WTC11 (cell line): ENCODE measurements around the gene AIG1. TPM values are rescaled to one million over a fixed set of nuclear protein-coding genes. Genes with fewer than 3 reads are reported as not detected.

ENCODE experiments used
- ATAC-seq: fragments of 200-7000 bp; cut with Tn5 transposase; 2 replicates; pipeline ENCODE4 v1.10.0; 2021; ENCODE audit warnings: mild to moderate bottlenecking, moderate library complexity
- CTCF ChIA-PET: fragments of 300-600 bp; sonication (Branson Sonifier 250); formaldehyde crosslinking; loops from one replicate; lab custom pipeline; 2021; ENCODE audit warnings: antibody characterized with exemption; lab: Charles Lee
- POLR2A ChIA-PET: fragments of 350-600 bp; sonication (Branson Sonifier 250); formaldehyde crosslinking; loops from one replicate; lab custom pipeline; 2021; ENCODE audit warnings: antibody characterized with exemption; lab: Charles Lee
- DNase-seq: peaks from one replicate; pipeline ENCODE4 v3.0.0; 2021; ENCODE audit warnings: low spot score
- H3K27ac Mint-ChIP-seq: 2 replicates; pipeline ENCODE4 v1.8.0; 2021; ENCODE audit warnings: mixed read lengths
- H3K27me3 Mint-ChIP-seq: 2 replicates; pipeline ENCODE4 v1.8.0; 2021; ENCODE audit warnings: low read depth, mild to moderate bottlenecking, moderate library complexity, mixed read lengths
- H3K36me3 Mint-ChIP-seq: 2 replicates; pipeline ENCODE4 v1.8.0; 2021; ENCODE audit warnings: mixed read lengths
- H3K4me1 Mint-ChIP-seq: 2 replicates; pipeline ENCODE4 v1.8.0; 2022; ENCODE audit warnings: mixed read lengths
- H3K4me3 Mint-ChIP-seq: 2 replicates; pipeline ENCODE4 v1.8.0; 2021; ENCODE audit warnings: mild to moderate bottlenecking, moderate library complexity, mixed read lengths
- H3K9me3 Mint-ChIP-seq: 2 replicates; pipeline ENCODE4 v1.8.0; 2021; ENCODE audit warnings: mixed read lengths
- CREM ChIP-seq: sonication (generic); formaldehyde crosslinking; IDR thresholded peaks from 2 replicates; pipeline ENCODE4 v1.8.1; 2022; ENCODE audit warnings: mild to moderate bottlenecking, missing genetic modification reagents, moderate library complexity
- IRF2 ChIP-seq: sonication (generic); formaldehyde crosslinking; IDR thresholded peaks from 2 replicates; pipeline ENCODE4 v1.8.0; 2022; ENCODE audit warnings: low read depth, missing genetic modification reagents, borderline replicate concordance
- JAZF1 ChIP-seq: fragments of 250-450 bp; sonication (Bioruptor Pico); IDR thresholded peaks from 2 replicates; pipeline ENCODE4 v1.9.0; 2021; ENCODE audit warnings: moderate library complexity, mild to moderate bottlenecking, inconsistent platforms
- MXD4 ChIP-seq: fragments of 250-450 bp; sonication (Bioruptor Pico); IDR thresholded peaks from 2 replicates; pipeline ENCODE4 v1.8.0; 2021; ENCODE audit warnings: mild to moderate bottlenecking, moderate library complexity, borderline replicate concordance
- MYBL2 ChIP-seq: sonication (generic); formaldehyde crosslinking; IDR thresholded peaks from 2 replicates; pipeline ENCODE4 v1.8.1; 2023; ENCODE audit warnings: mild to moderate bottlenecking, moderate library complexity, missing genetic modification reagents
- SMAD3 ChIP-seq: sonication (generic); formaldehyde crosslinking; IDR thresholded peaks from 2 replicates; pipeline ENCODE4 v1.8.0; 2022; ENCODE audit warnings: missing genetic modification reagents, mild to moderate bottlenecking, borderline replicate concordance
- ZNF423 ChIP-seq: fragments of 250-450 bp; sonication (Bioruptor Pico); IDR thresholded peaks from 2 replicates; pipeline ENCODE4 v2.1.2; 2022; ENCODE audit warnings: mild to moderate bottlenecking, moderate library complexity
- total RNA-seq: library from RNA; stranded (reverse); gene quantifications from 3 replicates; pipeline ENCODE4 v1.2.3, GENCODE V29; 2021
- TF ChIP-seq, protein P1 (sequence below): sonication (generic); formaldehyde crosslinking; IDR thresholded peaks from 2 replicates; pipeline ENCODE4 v1.8.1; 2023; ENCODE audit warnings: mild to moderate bottlenecking, moderate library complexity, missing genetic modification reagents
- TF ChIP-seq, protein P2 (sequence below): fragments of 250-450 bp; sonication (Bioruptor Pico); IDR thresholded peaks from 2 replicates; pipeline ENCODE4 v1.9.0; 2021; ENCODE audit warnings: moderate library complexity, mild to moderate bottlenecking, inconsistent platforms, borderline replicate concordance
- TF ChIP-seq, protein P3 (sequence below): sonication (generic); formaldehyde crosslinking; IDR thresholded peaks from 2 replicates; pipeline ENCODE4 v1.8.0; 2022; ENCODE audit warnings: mild to moderate bottlenecking, missing genetic modification reagents

The AIG1 gene
- total RNA-seq, 1 experiment from 2014 or later = 38.8 TPM

DNA sequence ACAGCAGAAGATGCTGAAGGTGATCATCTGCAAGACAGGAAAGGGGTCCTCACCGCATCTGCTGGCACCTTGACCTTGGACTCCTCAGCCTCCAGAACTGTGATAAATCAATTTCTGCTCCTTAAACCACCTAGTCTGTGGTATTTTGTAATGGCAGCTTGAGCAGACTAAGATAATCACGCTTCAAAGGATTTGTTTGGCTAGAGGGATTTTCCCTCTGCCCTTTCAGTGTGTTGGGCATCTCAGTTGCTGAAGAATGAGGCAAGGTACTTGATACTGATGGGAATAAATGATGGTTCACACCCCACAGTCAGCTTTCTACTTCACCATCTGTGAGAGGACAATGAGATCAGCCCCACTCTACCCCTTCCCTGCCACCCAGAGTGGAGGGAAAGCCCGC, 329.6 kb downstream of the AIG1 start:
- no peak overlapping the region for H3K27ac Mint-ChIP-seq
- no peaks in the 10 kb centered on the region for H3K36me3 Mint-ChIP-seq
- peaks cover 6% of the 10 kb centered on the region; the same call in 1 of the 2 replicates for H3K4me1 Mint-ChIP-seq
- H3K9me3 Mint-ChIP-seq = peaks cover 7% of the 10 kb centered on the region
- TF ChIP-seq SMAD3 (CRISPR knock-in tag) = no peak
- no peak for TF ChIP-seq MYBL2
- TF ChIP-seq, protein P1, sequence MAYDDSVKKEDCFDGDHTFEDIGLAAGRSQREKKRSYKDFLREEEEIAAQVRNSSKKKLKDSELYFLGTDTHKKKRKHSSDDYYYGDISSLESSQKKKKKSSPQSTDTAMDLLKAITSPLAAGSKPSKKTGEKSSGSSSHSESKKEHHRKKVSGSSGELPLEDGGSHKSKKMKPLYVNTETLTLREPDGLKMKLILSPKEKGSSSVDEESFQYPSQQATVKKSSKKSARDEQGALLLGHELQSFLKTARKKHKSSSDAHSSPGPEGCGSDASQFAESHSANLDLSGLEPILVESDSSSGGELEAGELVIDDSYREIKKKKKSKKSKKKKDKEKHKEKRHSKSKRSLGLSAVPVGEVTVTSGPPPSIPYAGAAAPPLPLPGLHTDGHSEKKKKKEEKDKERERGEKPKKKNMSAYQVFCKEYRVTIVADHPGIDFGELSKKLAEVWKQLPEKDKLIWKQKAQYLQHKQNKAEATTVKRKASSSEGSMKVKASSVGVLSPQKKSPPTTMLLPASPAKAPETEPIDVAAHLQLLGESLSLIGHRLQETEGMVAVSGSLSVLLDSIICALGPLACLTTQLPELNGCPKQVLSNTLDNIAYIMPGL (CRISPR knock-in tag) = no peak
- TF ChIP-seq, protein P2, sequence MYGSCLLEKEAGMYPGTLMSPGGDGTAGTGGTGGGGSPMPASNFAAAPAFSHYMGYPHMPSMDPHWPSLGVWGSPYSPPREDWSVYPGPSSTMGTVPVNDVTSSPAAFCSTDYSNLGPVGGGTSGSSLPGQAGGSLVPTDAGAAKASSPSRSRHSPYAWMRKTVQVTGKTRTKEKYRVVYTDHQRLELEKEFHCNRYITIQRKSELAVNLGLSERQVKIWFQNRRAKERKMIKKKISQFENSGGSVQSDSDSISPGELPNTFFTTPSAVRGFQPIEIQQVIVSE (CRISPR knock-in tag) = no peak
- TF ChIP-seq IRF2 = no peak
- TF ChIP-seq CREM (CRISPR knock-in tag) = no peak
- TF ChIP-seq, protein P3, sequence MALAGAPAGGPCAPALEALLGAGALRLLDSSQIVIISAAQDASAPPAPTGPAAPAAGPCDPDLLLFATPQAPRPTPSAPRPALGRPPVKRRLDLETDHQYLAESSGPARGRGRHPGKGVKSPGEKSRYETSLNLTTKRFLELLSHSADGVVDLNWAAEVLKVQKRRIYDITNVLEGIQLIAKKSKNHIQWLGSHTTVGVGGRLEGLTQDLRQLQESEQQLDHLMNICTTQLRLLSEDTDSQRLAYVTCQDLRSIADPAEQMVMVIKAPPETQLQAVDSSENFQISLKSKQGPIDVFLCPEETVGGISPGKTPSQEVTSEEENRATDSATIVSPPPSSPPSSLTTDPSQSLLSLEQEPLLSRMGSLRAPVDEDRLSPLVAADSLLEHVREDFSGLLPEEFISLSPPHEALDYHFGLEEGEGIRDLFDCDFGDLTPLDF (CRISPR knock-in tag) = no peak
- TF ChIP-seq ZNF423 (CRISPR knock-in tag) = no peak
- no peak for TF ChIP-seq JAZF1 (CRISPR knock-in tag)
- no peak for TF ChIP-seq MXD4 (CRISPR knock-in tag)
- POLR2A ChIA-PET = no interaction called here
- CTCF ChIA-PET = no interaction called here
- no peak overlapping the region for H3K4me3 Mint-ChIP-seq
- no peaks in the 10 kb centered on the region; the same call in none of the 2 replicates for H3K27me3 Mint-ChIP-seq
- DNase-seq (no peak), ATAC-seq (no peak)

Other genes starting within 250 kb of the AIG1 start
- 8.6 to 11.5 TPM (median 9.1 TPM) in 3 replicates for gene HIVEP2, start 115.7 kb upstream of the AIG1 start, total RNA-seq